Lower lobe of right lung (tissue), 2 donors: ENCODE measurements around the gene NEIL1. TPM values are rescaled to one million over a fixed set of nuclear protein-coding genes. Genes with fewer than 3 reads are reported as not detected.

Experiments
- ATAC-seq, 2 donors: fragments of 200-7000 bp; cut with Tn5 transposase; one replicate each; pipeline ENCODE4 v1.9.1; 2020 to 2022; ENCODE audit warnings: mild to moderate bottlenecking in 2 of 2, moderate library complexity in 2 of 2
- DNase-seq: peaks from one replicate; pipeline ENCODE4 v3.0.0-alpha.2; 2020
- H3K27ac ChIP-seq: fragments of 200-600 bp; one replicate; pipeline ENCODE4 v1.8.0; 2022
- H3K27me3 ChIP-seq: fragments of 200-600 bp; one replicate; pipeline ENCODE4 v1.8.0; 2022; ENCODE audit warnings: low read depth
- H3K36me3 ChIP-seq: fragments of 200-600 bp; one replicate; pipeline ENCODE4 v1.8.0; 2022; ENCODE audit warnings: mild to moderate bottlenecking
- H3K4me1 ChIP-seq: fragments of 200-600 bp; one replicate; pipeline ENCODE4 v1.8.0; 2022
- H3K4me3 ChIP-seq: fragments of 200-600 bp; one replicate; pipeline ENCODE4 v1.8.0; 2022; ENCODE audit warnings: mild to moderate bottlenecking
- H3K9me3 ChIP-seq: fragments of 200-600 bp; one replicate; pipeline ENCODE4 v1.8.0; 2022
- CTCF ChIP-seq: fragments of 200-600 bp; IDR thresholded peaks from one replicate; pipeline ENCODE4 v1.8.0; 2022; ENCODE audit warnings: antibody characterized with exemption, mild to moderate bottlenecking
- intact Hi-C: fragments of 100-400 bp; cut with DNase I; formaldehyde crosslinking; loops from one replicate; pipeline ENCODE4 v1.11.0; 2022
- total RNA-seq: library from RNA; stranded (reverse); fragmentation: NEBNext Ultra II Directional; extraction: Animal tissue kit (Norgen Biotek cat#: 25700); gene quantifications from one replicate; pipeline ENCODE4 v1.2.1, GENCODE V29; 2021
- donor health status: DM: no; HTN: yes; CAD: no; lungs with severe emphysema.

NEIL1 gene
- total RNA-seq, 1 donor from 2014 or later = 43.7 TPM

DNA sequence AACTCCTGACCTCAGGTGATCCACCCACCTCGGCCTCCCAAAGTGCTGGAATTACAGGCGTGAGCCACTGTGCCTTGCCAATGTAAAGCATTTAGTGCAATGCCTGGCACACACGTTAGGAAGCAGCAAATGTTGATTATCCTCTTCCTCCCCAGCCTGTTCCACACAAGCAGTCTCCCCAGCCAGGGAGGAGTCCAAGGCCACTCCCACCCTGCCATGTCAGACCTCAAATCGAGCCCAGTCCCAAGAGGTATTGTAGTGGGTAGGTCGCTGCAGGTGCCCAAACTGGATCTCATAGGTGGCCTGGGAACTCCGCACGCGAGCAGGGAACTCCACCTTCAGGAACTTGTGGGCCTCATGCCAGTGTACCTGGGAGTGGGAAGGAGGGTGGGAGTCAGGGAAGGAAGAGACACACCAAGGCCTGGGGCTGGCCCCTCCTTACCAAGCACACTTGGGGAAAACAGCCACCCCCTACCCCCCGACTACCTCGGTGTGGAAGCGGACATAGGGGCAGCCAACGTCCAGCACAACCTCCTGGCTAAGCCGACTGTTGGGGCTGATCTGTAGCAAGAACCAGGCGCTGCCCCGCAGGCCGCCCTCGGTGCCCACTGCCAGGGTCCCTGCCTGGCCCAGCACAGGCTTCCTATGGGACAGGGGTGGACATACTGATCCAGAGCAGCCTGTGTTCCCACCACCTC lies 11.3 kb downstream of the NEIL1 start:
- ATAC-seq = no peak
- peaks cover 88% of the 10 kb centered on the region for H3K36me3 ChIP-seq

DNA sequence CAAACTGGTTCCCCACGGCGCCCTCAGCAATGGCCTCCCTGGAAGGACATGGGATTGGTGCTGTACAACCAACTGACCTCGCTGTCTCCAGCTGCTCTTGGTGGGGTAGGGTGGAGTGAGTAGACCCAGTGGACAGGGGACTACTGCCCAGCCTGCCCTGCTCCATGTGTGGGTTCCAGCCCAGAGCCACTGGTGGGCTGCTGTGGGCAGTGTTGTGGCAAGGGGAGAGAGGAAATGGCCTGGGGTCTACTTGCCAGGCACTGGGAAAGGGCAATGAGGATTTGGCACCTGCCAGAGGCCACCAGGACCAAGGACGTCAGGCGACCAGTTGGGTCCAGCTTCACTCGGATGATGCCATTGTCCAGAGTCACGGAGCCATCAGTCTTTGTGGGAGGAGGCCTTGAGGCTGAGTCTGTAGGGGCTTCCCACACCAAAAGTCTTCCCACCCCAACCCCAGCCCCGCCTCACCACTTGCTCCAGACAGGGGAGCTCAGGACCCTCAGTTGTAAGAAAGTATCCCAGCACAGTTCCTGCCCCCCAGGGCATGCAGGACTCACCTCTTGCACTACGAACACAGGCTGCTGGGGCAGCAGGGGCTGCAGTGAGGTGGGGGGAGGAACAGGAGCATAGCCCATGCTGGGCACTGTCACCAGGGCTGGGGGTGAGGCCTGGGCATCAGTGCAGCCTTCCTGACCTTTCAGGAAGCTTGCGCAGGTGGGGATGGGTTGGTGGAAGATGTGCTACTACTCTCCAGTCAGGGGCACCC lies 12.1 kb downstream of the NEIL1 start:
- DNase-seq = peak; percentile 19
- intact Hi-C loops = no loop called here
- no peak for TF ChIP-seq CTCF
- Histone ChIP-seq H3K9me3 (no peaks in the 10 kb centered on the region), H3K36me3 (peaks cover 97% of the 10 kb centered on the region), H3K27me3 (no peaks in the 10 kb centered on the region), H3K4me1 (no peaks in the 10 kb centered on the region), H3K27ac (no peak overlapping the region), H3K4me3 (no peak overlapping the region)
- ATAC-seq = no peak

More for the DNA sequence above, 11.3 kb downstream of the NEIL1 start:
- Histone ChIP-seq H3K4me3 (no peak overlapping the region), H3K27me3 (no peaks in the 10 kb centered on the region), H3K4me1 (no peaks in the 10 kb centered on the region), H3K9me3 (no peaks in the 10 kb centered on the region), H3K27ac (no peak overlapping the region)
- intact Hi-C loops = no loop called here
- peak; percentile 41 for DNase-seq
- no peak for TF ChIP-seq CTCF

DNA sequence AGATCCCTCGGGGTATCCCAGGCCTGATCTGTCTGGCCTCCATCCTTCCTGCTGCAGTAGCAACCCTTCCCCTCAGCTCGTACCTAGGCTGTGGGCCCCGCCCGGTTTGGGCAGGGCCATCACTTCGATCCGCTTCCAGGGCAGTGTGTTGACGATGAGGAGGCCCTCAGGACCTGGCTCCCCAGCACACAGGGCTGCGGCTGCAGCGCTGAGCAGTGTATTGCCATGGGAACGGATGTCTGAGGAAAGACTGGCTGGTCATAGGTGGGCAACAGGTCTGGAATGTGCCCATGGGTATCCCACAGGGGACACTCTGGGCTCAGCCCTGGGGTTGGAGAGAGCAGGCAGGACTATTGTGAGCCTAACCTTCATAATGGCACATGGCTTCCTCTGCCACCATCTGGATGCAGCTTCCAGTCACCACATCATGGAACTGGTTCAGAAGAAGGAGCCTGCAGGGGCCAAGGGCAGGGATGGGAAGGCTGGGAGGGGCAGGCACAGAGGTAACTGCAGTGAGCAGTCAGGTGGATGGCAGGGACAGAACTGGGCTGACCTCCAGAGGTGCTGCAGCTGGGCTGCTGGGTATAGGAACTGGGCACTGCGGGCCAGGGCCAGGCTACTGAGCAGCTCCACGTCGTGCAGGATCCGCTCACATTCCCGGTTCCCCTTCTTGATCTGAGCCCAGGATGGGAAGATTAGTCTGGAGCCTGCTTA lies 12.9 kb downstream of the NEIL1 start:
- DNase-seq = no peak
- no peak for TF ChIP-seq CTCF
- intact Hi-C loops = no loop called here
- Histone ChIP-seq H3K4me1 (no peaks in the 10 kb centered on the region), H3K27me3 (no peaks in the 10 kb centered on the region), H3K36me3 (peaks cover 99% of the 10 kb centered on the region), H3K4me3 (no peak overlapping the region), H3K27ac (no peak overlapping the region), H3K9me3 (no peaks in the 10 kb centered on the region)
- no peak for ATAC-seq

GRCh38 chr15:75360391-75360790 lies 13.6 kb downstream of the NEIL1 start:
- Histone ChIP-seq H3K27ac (no peak overlapping the region), H3K9me3 (no peaks in the 10 kb centered on the region), H3K36me3 (peaks cover 99% of the 10 kb centered on the region), H3K4me1 (no peaks in the 10 kb centered on the region), H3K4me3 (no peak overlapping the region), H3K27me3 (no peaks in the 10 kb centered on the region)
- intact Hi-C loops = no loop called here
- DNase-seq (no peak), ATAC-seq (no peak)
- TF ChIP-seq CTCF = no peak

GRCh38 chr15:75360856-75361255 lies 14.0 kb downstream of the NEIL1 start:
- no peak overlapping the region for H3K4me3 ChIP-seq
- ATAC-seq = no peak
- no peaks in the 10 kb centered on the region for H3K4me1 ChIP-seq
- DNase-seq = no peak
- intact Hi-C loops = no loop called here
- H3K27me3 ChIP-seq = no peaks in the 10 kb centered on the region
- no peak overlapping the region for H3K27ac ChIP-seq
- no peaks in the 10 kb centered on the region for H3K9me3 ChIP-seq
- H3K36me3 ChIP-seq = peaks cover 99% of the 10 kb centered on the region
- no peak for TF ChIP-seq CTCF
